Esophagus (tissue), 2 donors: ENCODE data around the gene SEC14L3. TPM values are rescaled to one million over a fixed set of nuclear protein-coding genes. Genes with fewer than 3 reads are reported as not detected.
"Not testable (repeated sequence)": the region's sequence is repeated elsewhere in the genome, so short reads cannot be mapped to it uniquely, and the experiment has no call there.

Source experiments
- H3K27ac ChIP-seq, 2 donors: one replicate each; pipeline ENCODE4 v1.5.1; 2013; ENCODE audit warnings: low read depth in 2 of 2, mild to moderate bottlenecking in 2 of 2, inconsistent platforms in 1 of 2, low read length in 1 of 2, moderate library complexity in 1 of 2
- H3K27me3 ChIP-seq, 2 donors: one replicate each; pipeline ENCODE4 v1.6.1; 2013; ENCODE audit warnings: low read length in 2 of 2, control low read depth in 1 of 2, mild to moderate bottlenecking in 1 of 2; ENCODE audit not compliant: insufficient read depth in 2 of 2, control insufficient read depth in 1 of 2
- H3K36me3 ChIP-seq, 2 donors: one replicate each; pipeline ENCODE4 v1.6.1; 2013; ENCODE audit warnings: low read length in 1 of 2; ENCODE audit not compliant: control insufficient read depth in 2 of 2, insufficient read depth in 2 of 2
- H3K4me1 ChIP-seq, 2 donors: one replicate each; pipeline ENCODE4 v1.6.1; 2013; ENCODE audit warnings: low read length in 1 of 2; ENCODE audit not compliant: control insufficient read depth in 2 of 2, insufficient read depth in 2 of 2
- H3K4me3 ChIP-seq, 2 donors: one replicate each; pipeline ENCODE4 v1.5.1; 2013; ENCODE audit warnings: low read length in 2 of 2, mild to moderate bottlenecking in 2 of 2, low read depth in 1 of 2, moderate library complexity in 1 of 2
- H3K9me3 ChIP-seq, 2 donors: one replicate each; pipeline ENCODE4 v1.6.1; 2013; ENCODE audit warnings: mild to moderate bottlenecking in 2 of 2, low read depth in 1 of 2, low read length in 1 of 2, moderate library complexity in 1 of 2; ENCODE audit not compliant: control insufficient read depth in 2 of 2, insufficient read depth in 1 of 2
- WGBS, 2 donors: extraction: QIAGEN DNeasy Blood & Tissue Kit; methylation state at CpG; one replicate each; pipeline ENCODE4 v1.1.7; 2013; 5-methylcytosine and 5-hydroxymethylcytosine counted together
- polyA plus RNA-seq, 2 donors: library from polyadenylated mRNA; stranded (reverse); fragments of 200-250 nt; gene quantifications; one replicate each; pipeline ENCODE4 v1.2.3, GENCODE V29; 2013
- donor health status: healthy with polysubstance abuse.
- donor health status: Bipolar disorder and iron deficiency.

The SEC14L3 gene
- polyA plus RNA-seq, 2 donors, result not detected

DNA sequence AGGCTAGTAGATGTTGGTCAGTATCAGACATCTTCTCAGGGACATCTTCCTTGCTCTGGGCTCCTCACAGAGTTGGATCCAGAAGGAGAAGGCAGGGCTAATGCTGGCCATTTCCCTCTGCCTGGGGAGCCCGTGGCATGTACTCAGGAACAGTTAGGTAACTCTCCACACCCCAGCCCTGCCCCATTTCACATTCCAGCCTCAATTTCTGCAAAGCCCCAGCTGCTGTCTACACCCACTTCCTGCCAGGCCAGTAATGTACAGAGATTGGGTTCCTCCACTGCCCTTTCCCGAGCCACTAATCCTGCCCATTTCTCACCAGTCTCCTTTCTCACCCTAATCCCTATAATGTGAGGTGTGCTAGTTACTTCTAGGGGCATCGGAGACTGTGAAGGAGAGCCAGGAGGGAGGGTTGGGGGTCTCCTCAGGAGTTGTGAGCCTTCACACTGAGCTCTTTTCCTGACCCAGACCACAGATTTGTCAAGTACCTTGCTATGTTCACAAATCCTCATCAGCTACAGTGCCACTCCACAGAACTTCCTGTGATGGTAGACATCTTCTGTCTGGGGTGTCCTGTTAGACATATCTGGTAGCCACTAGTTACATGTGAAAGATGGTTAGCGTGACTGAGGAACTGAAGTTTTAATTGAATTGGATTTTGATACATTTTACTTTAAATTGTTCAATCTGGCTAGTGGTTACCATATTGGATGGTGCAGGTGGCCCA is 1.3 kb upstream of the SEC14L3 start:
- Histone ChIP-seq H3K27ac (no peak overlapping the region), H3K4me3 (no peak overlapping the region), H3K27me3 (no peaks in the 10 kb centered on the region), H3K36me3 (no peaks in the 10 kb centered on the region), H3K4me1 (peaks cover 2 to 4% of the 10 kb centered on the region in 2 donors), H3K9me3 (no peaks in the 10 kb centered on the region)
- 60 to 67% methylated on average over 4 of the region's 4 CpGs for WGBS, 2 donors

DNA sequence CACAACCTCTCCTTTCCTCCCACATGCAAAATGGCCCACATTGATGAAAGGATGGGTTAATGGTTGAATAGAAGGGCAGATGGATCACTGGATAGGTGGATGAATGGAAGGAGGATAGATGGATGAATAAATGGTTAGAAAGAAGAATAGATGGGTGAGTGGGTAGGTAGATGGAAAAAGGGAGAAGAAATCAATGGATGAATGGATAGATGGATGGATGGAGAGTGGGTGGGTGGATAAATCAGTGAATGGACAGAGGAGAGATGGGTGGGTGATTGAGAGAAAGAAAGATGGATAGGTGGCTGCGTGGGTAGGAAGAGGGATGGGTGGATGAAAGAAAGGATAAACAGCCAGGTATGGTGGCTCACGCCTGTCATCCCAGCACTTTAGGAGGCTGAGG is 1.2 kb downstream of the SEC14L3 start:
- WGBS, 2 donors, result 89 to 92% methylated on average over 2 of the region's 2 CpGs
- H3K27ac ChIP-seq, result no peak overlapping the region
- no peaks in the 10 kb centered on the region for H3K36me3 ChIP-seq
- H3K9me3 ChIP-seq, result no peaks in the 10 kb centered on the region
- no peak overlapping the region for H3K4me3 ChIP-seq
- peaks cover 2 to 4% of the 10 kb centered on the region in 2 donors for H3K4me1 ChIP-seq
- H3K27me3 ChIP-seq, result no peaks in the 10 kb centered on the region

DNA sequence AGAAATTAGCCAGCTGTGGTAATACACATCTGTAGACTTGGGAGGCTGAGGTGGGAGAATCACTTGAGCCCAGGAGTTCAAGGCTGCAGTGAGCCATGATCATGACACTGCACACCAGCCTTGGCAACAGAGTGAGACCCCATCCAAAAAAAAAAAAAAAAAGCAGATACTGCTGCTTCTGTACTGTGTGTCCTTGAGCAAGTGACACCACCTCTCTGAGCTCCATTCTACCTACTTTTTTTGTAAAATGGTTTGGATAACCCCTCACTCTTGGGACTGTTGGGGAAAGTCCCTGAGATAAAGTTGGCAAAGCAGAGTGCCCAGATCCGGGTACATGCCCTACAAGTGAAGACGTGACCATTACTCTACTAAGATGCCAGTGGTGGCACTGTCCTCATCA is 2.7 kb downstream of the SEC14L3 start:
- H3K27me3 ChIP-seq, result no peaks in the 10 kb centered on the region
- no peaks in the 10 kb centered on the region for H3K9me3 ChIP-seq
- no peak overlapping the region for H3K4me3 ChIP-seq
- H3K27ac ChIP-seq, result no peak overlapping the region
- peaks cover 2 to 4% of the 10 kb centered on the region in 2 donors for H3K4me1 ChIP-seq
- H3K36me3 ChIP-seq, result no peaks in the 10 kb centered on the region
- WGBS, 2 donors, result 39 to 57% methylated on average over 2 of the region's 2 CpGs

DNA sequence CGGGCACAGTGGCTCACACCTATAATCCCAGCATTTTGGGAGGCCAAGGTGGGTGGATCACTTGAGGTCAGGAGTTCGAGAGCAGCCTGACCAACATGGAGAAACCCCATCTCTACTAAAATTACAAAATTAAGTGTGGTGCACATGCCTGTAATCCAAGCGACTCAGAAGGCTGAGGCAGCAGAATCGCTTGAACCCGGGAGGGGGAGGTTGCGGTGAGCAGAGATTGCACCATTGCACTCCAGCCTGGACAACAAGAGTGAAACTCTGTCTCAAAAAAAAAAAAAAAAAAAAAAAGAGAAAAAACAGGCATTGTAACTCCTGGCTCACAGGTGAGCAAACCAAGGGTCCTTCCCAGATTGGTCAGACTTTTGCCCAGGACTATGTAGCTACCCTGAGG is 11.3 kb downstream of the SEC14L3 start:
- H3K27me3 ChIP-seq, H3K27ac ChIP-seq, H3K9me3 ChIP-seq, H3K4me1 ChIP-seq, H3K4me3 ChIP-seq, H3K36me3 ChIP-seq: not testable (repeated sequence)
- WGBS, 2 donors, result 85 to 90% methylated on average over 6 of the region's 6 CpGs

DNA sequence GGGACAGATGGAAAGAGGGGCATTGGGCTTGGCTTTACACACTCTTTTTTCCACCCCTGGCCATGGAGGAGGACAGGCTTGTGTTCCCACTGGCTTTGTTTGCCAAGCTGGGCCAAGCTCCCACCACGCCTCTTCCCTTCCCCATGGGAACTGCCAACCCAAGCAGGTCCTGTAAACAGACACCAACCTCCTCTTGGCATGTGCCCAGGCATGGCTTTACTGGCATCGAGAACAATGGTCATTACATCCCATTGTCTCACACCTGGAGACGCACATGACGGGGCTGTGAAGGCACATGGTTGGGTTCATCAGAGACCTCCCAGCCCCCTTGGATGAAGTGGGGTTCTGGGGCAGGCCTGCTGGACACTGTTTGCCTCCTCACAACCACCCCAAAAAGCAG is 11.7 kb downstream of the SEC14L3 start:
- no peaks in the 10 kb centered on the region for H3K27me3 ChIP-seq
- peaks cover 6 to 8% of the 10 kb centered on the region in 2 donors for H3K4me1 ChIP-seq
- H3K27ac ChIP-seq, result no peak overlapping the region
- H3K36me3 ChIP-seq, result no peaks in the 10 kb centered on the region
- no peak overlapping the region for H3K4me3 ChIP-seq
- peaks cover 0 to 3% of the 10 kb centered on the region in 2 donors for H3K9me3 ChIP-seq
- 55 to 64% methylated on average over 4 of the region's 4 CpGs for WGBS, 2 donors

DNA sequence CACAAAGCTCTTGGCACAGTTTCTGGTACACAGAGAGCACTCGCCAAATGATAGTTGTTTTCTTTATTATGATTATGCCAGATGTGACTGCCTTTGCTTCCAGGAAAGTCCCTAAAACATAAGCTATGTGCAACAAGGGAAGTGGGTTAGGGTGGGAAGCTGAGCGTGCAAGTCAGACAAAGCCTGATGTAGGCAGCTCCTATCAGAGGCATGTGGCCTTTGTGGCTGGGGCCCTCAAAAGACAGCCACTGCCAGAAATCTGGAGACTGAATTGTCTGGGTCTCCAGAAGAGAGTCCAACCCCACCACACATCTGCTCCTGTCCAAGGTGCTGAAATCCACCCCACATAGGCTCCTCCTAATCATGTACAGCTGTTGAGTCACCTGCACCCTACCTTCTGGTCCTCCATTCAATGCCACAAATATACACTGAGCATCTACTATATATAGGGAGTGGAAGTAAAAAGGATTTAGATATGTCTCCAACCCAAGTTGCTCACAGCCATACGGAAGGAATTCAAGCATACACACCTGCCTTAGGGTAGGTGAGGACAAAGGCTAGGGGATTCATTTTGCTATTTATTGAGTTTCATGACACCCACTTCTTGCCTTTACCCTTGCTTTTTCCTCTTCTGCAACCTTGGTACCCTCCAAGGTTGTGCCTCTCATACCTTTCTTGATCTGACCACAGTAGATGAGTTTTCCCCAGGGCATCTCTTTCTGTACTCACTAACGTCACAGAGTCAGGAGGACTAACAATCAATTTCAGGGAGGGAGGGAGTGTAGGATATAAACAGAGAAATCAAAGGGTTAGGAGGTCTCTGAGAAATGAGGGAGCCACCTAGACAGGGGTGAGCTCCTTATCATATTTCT is 12.4 kb downstream of the SEC14L3 start:
- Histone ChIP-seq H3K4me3 (no peak overlapping the region), H3K27me3 (no peaks in the 10 kb centered on the region), H3K9me3 (peaks cover 0 to 3% of the 10 kb centered on the region in 2 donors), H3K4me1 (peaks cover 6 to 8% of the 10 kb centered on the region in 2 donors), H3K36me3 (no peaks in the 10 kb centered on the region), H3K27ac (no peak overlapping the region)
- WGBS, 2 donors, result 26 to 67% methylated on average over 4 of the region's 4 CpGs

DNA sequence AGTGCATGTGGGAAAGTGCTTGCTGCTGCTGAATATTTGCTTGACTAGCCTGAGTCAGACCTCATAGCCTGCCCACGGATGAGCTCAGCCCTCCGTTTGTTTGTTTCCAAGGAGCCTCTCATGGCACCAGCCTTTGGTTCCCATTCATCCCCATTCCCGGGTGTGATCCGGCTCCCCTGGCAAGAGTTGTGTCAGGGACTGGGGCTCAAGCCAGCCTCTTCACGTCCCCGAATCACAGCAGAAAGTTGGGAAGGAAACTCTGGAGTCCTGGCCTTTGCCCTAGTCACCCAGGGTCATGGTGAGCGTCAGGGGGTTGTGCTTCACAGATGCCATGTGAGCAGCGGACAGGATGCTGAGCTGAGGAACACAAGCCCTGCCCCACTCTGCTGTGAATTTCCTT is 13.8 kb downstream of the SEC14L3 start:
- Histone ChIP-seq H3K4me1 (peaks cover 6 to 8% of the 10 kb centered on the region in 2 donors), H3K36me3 (no peaks in the 10 kb centered on the region), H3K27ac (no peak overlapping the region), H3K9me3 (peaks cover 0 to 3% of the 10 kb centered on the region in 2 donors), H3K27me3 (no peaks in the 10 kb centered on the region), H3K4me3 (no peak overlapping the region)
- WGBS, 2 donors, result 52 to 58% methylated on average over 8 of the region's 8 CpGs

DNA sequence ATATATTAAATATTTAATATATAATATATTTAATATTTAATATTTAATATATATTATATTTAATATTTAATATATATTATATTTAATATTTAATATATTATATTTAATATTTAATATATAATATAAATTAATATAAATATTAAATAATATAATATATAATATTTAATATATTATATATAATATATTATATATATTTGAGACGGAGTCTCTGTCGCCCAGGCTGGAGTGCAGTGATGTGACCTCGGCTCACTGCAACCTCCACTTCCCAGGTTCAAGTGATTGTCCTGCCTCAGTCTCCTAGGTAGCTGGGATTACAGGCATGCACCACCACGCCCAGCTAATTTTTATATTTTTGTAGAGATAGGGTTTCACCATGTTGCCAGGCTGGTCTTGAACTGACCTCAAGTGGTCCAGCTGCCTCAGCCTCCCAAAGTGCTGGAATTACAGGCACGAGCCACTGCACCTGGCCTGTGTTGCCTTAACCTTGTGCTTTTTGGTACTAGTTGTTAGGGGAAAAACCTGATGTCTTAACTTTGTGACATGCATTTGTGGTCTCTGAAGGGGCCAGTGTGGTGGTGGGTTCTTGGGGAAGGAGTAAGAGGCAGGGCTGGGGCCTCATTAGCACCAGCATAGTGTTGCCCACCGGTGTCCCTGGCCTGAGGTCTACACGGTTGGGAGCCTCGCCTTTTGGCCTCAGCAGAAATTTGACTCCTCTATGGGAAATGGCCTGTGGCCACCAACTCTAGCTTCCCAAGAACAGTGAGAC is 16.6 kb downstream of the SEC14L3 start:
- Histone ChIP-seq H3K36me3 (no peaks in the 10 kb centered on the region), H3K4me1 (peaks cover 4 to 8% of the 10 kb centered on the region in 2 donors), H3K9me3 (peaks cover 0 to 2% of the 10 kb centered on the region in 2 donors), H3K4me3 (no peak overlapping the region), H3K27ac (no peak overlapping the region), H3K27me3 (no peaks in the 10 kb centered on the region)
- WGBS, 2 donors, result 90 to 91% methylated on average over 8 of the region's 8 CpGs

DNA sequence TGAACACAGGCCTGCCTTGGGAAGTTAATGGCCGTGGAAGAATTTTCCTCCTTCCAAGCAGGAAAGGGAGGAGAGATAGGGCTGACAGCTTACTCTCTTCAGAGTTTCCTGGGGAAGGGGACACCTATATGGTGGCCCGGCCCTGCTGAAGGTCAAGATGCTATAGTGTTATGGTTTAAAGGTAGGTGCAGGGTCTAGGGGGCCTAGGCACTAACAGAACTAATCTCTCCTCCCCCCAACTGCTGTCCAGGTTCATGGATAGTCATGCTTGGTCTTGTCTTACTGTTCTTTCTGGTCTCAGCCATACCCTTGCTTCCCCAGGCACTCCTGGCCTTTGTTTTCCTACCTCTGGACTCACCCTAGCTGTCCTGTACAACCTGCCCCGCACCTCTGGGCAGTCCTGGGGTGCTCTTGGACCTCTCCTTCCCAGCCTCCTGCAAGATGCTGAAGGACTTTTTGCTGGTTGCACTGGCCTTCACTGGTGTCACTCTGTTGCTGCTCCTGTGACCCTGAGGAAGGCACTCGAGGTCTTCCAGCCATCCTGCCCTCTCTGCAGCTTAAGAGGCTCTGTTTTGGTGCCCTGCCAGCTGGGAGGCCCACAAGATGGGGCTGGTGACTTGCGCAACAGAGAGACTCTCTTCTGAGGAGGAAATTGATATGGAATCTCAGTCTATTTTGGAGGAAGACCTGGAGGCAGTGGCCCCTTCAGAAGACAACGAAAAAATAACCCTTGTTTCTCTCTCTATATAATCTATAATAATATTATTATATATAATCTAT is 17.9 kb downstream of the SEC14L3 start:
- Histone ChIP-seq H3K27me3 (no peaks in the 10 kb centered on the region), H3K4me1 (peaks cover 0 to 8% of the 10 kb centered on the region in 2 donors), H3K9me3 (no peaks in the 10 kb centered on the region), H3K36me3 (no peaks in the 10 kb centered on the region), H3K27ac (no peak overlapping the region), H3K4me3 (no peak overlapping the region)
- WGBS, 2 donors, result 66 to 72% methylated on average over 6 of the region's 6 CpGs
